Measurements from ENCODE around the gene ANKRD33.
"Not testable (repeated sequence)": the region's sequence is repeated elsewhere in the genome, so short reads cannot be mapped to it uniquely, and the experiment has no call there.

The ANKRD33 gene

GRCh38 chr12:51884676-51885229 lies 3.1 kb upstream of the ANKRD33 start:
- Mint-ChIP-seq H3K27me3 (no peaks in the 10 kb centered on the region), H3K36me3 (ENCODE audit: low read depth) (no peaks in the 10 kb centered on the region), H3K27ac (peak overlapping the region; percentile 67), H3K4me1 (peaks cover 17% of the 10 kb centered on the region), H3K4me3 (no peak overlapping the region), H3K9me3 (peaks cover 8% of the 10 kb centered on the region)
- no peak for DNase-seq
- no peak for ATAC-seq

DNA sequence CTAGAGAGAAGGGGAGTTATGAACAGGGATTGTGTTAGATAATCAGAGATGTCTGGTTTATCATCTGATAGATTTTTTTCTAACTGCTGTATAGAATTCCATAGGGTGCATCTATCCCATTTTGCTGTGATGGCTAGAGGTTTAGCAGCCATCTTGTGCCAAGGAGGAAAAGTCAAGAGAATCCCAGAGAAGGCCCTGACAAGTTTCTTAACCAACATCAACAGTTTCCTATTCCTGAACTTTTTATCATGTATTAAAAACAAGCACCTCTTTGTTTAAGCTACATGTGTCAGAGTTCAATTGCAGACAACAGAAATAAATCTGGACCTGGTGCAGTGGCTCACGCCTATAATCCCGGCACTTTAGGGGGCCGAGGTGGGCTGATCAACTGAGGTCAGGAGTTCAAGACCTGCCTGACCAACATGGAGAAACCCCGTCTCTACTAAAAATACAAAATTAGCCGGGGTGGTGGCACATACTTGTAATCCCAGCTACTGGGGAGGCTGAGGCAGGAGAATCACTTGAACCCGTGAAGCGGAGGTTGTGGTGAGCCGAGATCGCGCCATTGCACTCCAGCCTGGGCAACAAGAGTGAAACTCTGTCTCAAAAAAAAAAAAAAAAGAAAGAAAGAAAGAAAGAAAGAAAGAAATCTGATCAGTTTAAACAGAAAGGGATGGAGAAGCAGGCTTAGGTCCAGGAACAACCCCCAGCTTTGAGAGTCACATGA lies 2.4 kb upstream of the ANKRD33 start:
- ATAC-seq; H3K36me3 Mint-ChIP-seq (ENCODE audit: low read depth); H3K9me3 Mint-ChIP-seq; DNase-seq; H3K27me3 Mint-ChIP-seq; H3K4me3 Mint-ChIP-seq: not testable (repeated sequence)
- Mint-ChIP-seq H3K4me1 (peaks cover 17% of the 10 kb centered on the region), H3K27ac (peak overlapping the region; percentile 70)

DNA sequence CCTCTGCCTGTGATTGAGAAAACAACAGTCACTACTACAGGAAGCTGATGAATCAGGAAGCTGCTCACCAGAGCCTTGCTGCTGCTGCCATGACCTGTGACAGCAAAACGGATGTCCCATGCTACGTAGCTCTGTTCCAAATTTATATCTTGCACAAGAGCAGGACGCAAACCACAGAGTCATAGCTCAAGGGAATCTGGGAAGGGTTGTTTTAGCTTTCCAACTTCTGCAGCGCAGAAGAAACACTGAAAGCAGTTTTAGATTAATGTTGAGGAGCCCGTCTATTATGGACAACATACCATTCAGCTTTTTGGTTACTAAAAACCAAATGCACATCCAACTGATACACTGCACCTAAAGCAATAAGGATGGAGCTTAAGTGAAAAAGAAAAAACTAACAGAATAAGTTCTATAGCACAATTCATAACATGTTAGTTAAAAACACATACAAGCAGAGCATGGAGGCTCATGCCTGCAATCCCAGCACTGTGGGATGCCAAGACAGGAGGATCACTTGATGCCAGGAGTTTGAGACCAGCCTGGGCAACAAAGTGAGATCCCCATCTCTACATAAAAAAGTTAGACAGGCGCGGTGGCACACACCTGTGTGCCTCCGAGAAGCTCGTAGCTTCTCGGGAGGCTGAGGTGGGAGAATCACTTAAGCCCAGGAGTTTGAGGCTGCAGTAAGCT lies 1.7 kb upstream of the ANKRD33 start:
- H3K4me1 Mint-ChIP-seq: peaks cover 17% of the 10 kb centered on the region
- H3K4me3 Mint-ChIP-seq: no peak overlapping the region
- H3K27ac Mint-ChIP-seq: peak overlapping the region; percentile 70
- H3K9me3 Mint-ChIP-seq: peaks cover 8% of the 10 kb centered on the region
- peak; percentile 43 for DNase-seq
- ATAC-seq: peak; percentile 88
- no peaks in the 10 kb centered on the region for H3K36me3 Mint-ChIP-seq (ENCODE audit: low read depth)
- H3K27me3 Mint-ChIP-seq: no peaks in the 10 kb centered on the region

- Mint-ChIP-seq H3K36me3 (ENCODE audit: low read depth) (no peaks in the 10 kb centered on the region), H3K4me3 (no peak overlapping the region), H3K27me3 (peaks cover 3% of the 10 kb centered on the region), H3K27ac (no peak overlapping the region), H3K9me3 (peaks cover 8% of the 10 kb centered on the region), H3K4me1 (peaks cover 17% of the 10 kb centered on the region)
- ATAC-seq (no peak), DNase-seq (no peak)
Measured at GRCh38 chr12:51888316-51889215, 663 bp downstream of the ANKRD33 start.

DNA sequence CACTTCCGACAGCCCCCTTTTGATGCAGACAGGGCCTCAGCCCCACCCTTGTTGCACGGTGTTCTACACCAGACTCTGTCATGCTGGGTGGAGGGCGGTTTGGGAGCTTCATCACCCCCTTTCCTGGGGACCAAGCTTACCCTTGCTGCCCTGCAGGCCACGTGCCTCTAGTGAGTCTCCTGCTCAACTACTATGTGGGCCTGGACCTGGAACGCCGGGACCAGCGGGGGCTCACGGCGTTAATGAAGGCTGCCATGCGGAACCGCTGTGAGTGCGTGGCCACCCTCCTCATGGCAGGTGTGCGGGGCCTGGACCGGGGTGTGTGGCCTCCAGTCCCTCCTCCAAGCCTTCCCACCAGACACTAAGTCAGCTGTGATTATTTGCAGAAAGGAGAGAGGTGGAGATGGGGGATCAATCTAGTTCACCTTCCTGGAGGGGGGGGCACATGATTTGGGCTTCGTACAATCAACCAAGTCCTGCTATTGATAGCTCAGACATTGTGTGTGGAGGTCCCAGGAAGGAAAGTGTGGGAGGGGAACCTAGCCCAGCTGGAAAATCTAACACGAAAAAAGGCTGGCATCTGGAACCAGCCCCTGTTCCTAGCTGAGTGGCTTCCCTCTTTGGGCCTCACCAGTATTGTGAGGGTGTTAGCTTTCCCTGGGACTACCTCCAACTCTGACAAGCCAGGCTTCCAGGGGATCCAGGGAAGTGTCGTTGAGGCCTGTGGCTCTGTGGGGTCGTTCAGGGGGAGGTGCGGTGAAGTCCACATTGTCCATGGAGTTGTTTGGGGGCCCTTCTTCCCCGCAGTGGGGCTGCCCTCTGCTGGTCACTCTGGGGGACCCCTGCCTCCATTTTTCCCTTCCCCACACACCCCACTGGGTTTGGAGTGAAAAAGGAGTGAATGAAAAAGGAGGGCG lies 1.6 kb downstream of the ANKRD33 start:
- no peaks in the 10 kb centered on the region for H3K36me3 Mint-ChIP-seq (ENCODE audit: low read depth)
- ATAC-seq (no peak), DNase-seq (no peak)
- H3K27me3 Mint-ChIP-seq: peaks cover 3% of the 10 kb centered on the region
- H3K4me3 Mint-ChIP-seq: no peak overlapping the region
- no peak overlapping the region for H3K27ac Mint-ChIP-seq
- peaks cover 17% of the 10 kb centered on the region for H3K4me1 Mint-ChIP-seq
- H3K9me3 Mint-ChIP-seq: peaks cover 8% of the 10 kb centered on the region

DNA sequence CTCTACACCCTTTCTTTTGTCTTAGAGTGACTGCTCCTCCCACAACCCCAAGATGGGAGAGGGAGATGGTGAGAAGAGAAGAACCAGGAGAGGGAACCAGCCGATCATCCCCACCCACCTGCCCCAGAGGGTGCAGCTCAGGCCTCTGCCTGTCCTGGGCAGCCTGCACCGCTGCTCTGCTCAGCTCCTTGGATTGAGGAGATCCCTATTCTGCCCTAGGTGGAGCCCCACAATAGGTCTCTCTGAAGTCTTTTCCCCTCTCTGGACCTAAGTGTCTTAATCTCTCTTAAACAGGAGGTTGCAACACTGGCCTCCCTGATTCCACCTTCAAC lies 2.2 kb downstream of the ANKRD33 start:
- no peaks in the 10 kb centered on the region for H3K36me3 Mint-ChIP-seq (ENCODE audit: low read depth)
- H3K27ac Mint-ChIP-seq: no peak overlapping the region
- peaks cover 2% of the 10 kb centered on the region for H3K9me3 Mint-ChIP-seq
- peaks cover 13% of the 10 kb centered on the region for H3K4me1 Mint-ChIP-seq
- no peak for DNase-seq
- ATAC-seq: no peak
- H3K4me3 Mint-ChIP-seq: no peak overlapping the region
- peaks cover 3% of the 10 kb centered on the region for H3K27me3 Mint-ChIP-seq

DNA sequence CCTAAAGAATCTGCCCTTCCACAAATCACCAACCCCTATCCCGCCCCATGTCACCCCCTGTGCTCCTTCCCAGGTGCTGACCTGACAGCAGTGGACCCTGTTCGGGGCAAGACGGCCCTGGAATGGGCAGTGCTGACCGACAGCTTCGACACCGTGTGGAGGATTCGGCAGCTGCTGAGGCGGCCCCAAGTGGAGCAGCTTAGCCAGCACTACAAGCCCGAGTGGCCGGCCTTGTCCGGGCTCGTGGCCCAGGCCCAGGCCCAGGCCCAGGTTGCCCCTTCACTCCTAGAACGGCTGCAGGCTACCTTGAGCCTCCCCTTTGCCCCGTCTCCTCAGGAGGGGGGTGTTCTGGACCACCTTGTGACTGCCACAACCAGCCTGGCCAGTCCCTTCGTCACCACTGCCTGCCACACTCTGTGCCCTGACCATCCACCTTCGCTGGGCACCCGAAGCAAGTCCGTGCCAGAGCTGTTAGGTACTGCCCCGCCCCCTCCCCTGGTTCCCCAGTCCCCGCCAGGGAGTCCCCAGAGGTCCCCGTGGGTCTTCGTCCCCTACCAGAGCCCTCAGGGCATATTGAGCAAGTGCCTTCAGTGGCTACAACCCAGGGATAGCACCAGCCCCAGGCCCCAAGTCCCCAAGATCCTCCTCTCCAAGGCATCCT lies 2.7 kb downstream of the ANKRD33 start:
- Mint-ChIP-seq H3K27me3 (peaks cover 3% of the 10 kb centered on the region), H3K27ac (no peak overlapping the region), H3K4me3 (no peak overlapping the region), H3K36me3 (ENCODE audit: low read depth) (no peaks in the 10 kb centered on the region), H3K4me1 (peaks cover 9% of the 10 kb centered on the region), H3K9me3 (no peaks in the 10 kb centered on the region)
- ATAC-seq (no peak), DNase-seq (no peak)

GRCh38 chr12:51891843-51892242 lies 3.9 kb downstream of the ANKRD33 start:
- Mint-ChIP-seq H3K27me3 (peaks cover 6% of the 10 kb centered on the region), H3K36me3 (ENCODE audit: low read depth) (no peaks in the 10 kb centered on the region), H3K9me3 (no peaks in the 10 kb centered on the region), H3K27ac (no peak overlapping the region), H3K4me1 (peaks cover 2% of the 10 kb centered on the region), H3K4me3 (no peak overlapping the region)
- DNase-seq (no peak), ATAC-seq (no peak)

DNA sequence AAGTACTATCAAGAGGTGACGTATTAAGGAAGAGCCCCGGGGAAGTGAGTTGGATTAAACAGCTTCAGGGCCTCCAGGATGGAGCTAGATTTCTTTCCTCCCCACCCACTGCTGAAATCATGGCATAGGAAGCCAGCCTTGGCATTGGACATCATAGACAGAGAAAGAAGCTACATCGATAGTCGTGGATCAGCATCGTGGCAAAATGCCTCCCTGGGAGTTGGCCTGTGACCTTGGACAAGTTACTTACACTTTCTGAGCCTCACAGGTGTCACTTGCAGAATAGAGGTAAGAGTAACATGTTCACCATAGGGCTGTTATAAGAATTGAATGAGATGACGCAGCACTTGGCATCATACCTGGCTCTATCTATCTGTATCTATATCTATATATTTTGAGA lies 5.9 kb downstream of the ANKRD33 start:
- ATAC-seq: no peak
- Mint-ChIP-seq H3K27me3 (peaks cover 6% of the 10 kb centered on the region), H3K9me3 (no peaks in the 10 kb centered on the region), H3K4me1 (no peaks in the 10 kb centered on the region), H3K27ac (no peak overlapping the region), H3K4me3 (no peak overlapping the region), H3K36me3 (ENCODE audit: low read depth) (no peaks in the 10 kb centered on the region)
- DNase-seq: no peak

- Mint-ChIP-seq H3K9me3 (no peaks in the 10 kb centered on the region), H3K4me3 (no peak overlapping the region)
Measured at GRCh38 chr12:51895378-51896135, 7.7 kb downstream of the ANKRD33 start.

DNA sequence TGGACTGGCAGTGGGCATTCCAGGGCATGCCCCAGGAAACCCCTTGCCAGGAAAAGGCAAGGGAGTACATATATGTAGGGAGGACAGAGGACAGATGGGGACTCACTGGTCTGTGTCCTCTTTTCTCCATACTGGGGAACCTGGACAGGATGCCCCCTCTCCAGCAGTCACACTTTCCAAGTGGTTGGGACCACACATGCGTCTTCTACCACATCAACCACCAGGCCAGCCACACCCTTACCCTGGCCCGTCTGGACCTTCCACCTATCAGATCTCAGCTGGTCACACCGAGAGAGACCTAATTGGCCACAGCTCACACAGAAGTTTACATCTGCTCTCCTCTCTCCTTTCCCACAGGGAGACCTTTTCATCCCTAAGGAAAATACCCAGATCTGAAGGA lies 8.3 kb downstream of the ANKRD33 start:
- Mint-ChIP-seq H3K4me3 (no peak overlapping the region), H3K36me3 (ENCODE audit: low read depth) (no peaks in the 10 kb centered on the region), H3K27ac (no peak overlapping the region), H3K4me1 (no peaks in the 10 kb centered on the region), H3K27me3 (peaks cover 6% of the 10 kb centered on the region), H3K9me3 (no peaks in the 10 kb centered on the region)
- DNase-seq (no peak), ATAC-seq (no peak)

More at GRCh38 chr12:51895378-51896135, 7.7 kb downstream of the ANKRD33 start:
- ATAC-seq (peak; percentile 33), DNase-seq (no peak)
- peaks cover 6% of the 10 kb centered on the region for H3K27me3 Mint-ChIP-seq
- H3K4me1 Mint-ChIP-seq: no peaks in the 10 kb centered on the region
- H3K27ac Mint-ChIP-seq: no peak overlapping the region
- H3K36me3 Mint-ChIP-seq (ENCODE audit: low read depth): no peaks in the 10 kb centered on the region

- Mint-ChIP-seq H3K9me3 (no peaks in the 10 kb centered on the region), H3K27ac (no peak overlapping the region), H3K4me3 (no peak overlapping the region), H3K27me3 (peaks cover 6% of the 10 kb centered on the region), H3K4me1 (no peaks in the 10 kb centered on the region), H3K36me3 (ENCODE audit: low read depth) (no peaks in the 10 kb centered on the region)
- ATAC-seq: no peak
- DNase-seq: no peak
Measured at GRCh38 chr12:51897181-51897580, 9.3 kb downstream of the ANKRD33 start.

GRCh38 chr12:51898506-51898905 lies 10.6 kb downstream of the ANKRD33 start:
- H3K27me3 Mint-ChIP-seq: peaks cover 3% of the 10 kb centered on the region
- no peaks in the 10 kb centered on the region for H3K9me3 Mint-ChIP-seq
- ATAC-seq (no peak), DNase-seq (no peak)
- no peaks in the 10 kb centered on the region for H3K36me3 Mint-ChIP-seq (ENCODE audit: low read depth)
- H3K4me1 Mint-ChIP-seq: no peaks in the 10 kb centered on the region
- H3K27ac Mint-ChIP-seq: no peak overlapping the region
- H3K4me3 Mint-ChIP-seq: no peak overlapping the region
